PC-3 (cell line): ENCODE data around the gene KIF17.

Experiments used
- CTCF ChIP-seq: fragments of 300-600 bp; sonication (generic); conservative IDR thresholded peaks from 2 replicates; pipeline ENCODE4 v1.5.1; 2017; ENCODE audit warnings: antibody characterized with exemption, low read depth, mild to moderate bottlenecking, low read length
- EZH2 ChIP-seq: fragments of 300-600 bp; sonication (generic); IDR thresholded peaks from one replicate; pipeline ENCODE4 v1.6.1; 2017; ENCODE audit warnings: antibody characterized with exemption, mild to moderate bottlenecking, low read length; ENCODE audit not compliant: unreplicated experiment

GRCh38 chr1:20708057-20708456 lies 9.8 kb downstream of the KIF17 start:
- TF ChIP-seq CTCF, result no peak
- TF ChIP-seq EZH2, result no peak
